Gastrocnemius medialis (tissue), 4 donors: ENCODE results near the gene AP5S1. TPM values are rescaled to one million over a fixed set of nuclear protein-coding genes. Genes with fewer than 3 reads are reported as not detected.

ENCODE experiments used
- ATAC-seq, 2 donors: fragments of 150-250 bp; one replicate each; pipeline ENCODE4 v1.9.1; 2016
- DNase-seq, 2 donors: peaks; one replicate each; pipeline ENCODE4 v3.0.0-alpha.2; 2019
- H3K27ac ChIP-seq, 4 donors: fragments of 200-600 bp; sonication (generic); 1 replicate in 1 of 4; 2 replicates in 3 of 4; pipeline ENCODE4 v1.5.1; 2016 to 2018; ENCODE audit warnings: mild to moderate bottlenecking in 2 of 4, moderate library complexity in 1 of 4
- H3K27me3 ChIP-seq, 3 donors: fragments of 200-600 bp; sonication (generic) in 2 of 3; 1 replicate in 1 of 3; 2 replicates in 2 of 3; pipeline versions ENCODE4 v1.5.1 to v1.6.0; 2016 to 2019; ENCODE audit warnings: mild to moderate bottlenecking in 1 of 3, moderate library complexity in 1 of 3
- H3K36me3 ChIP-seq, 2 donors: fragments of 200-600 bp; sonication (generic) in 1 of 2; one replicate each; pipeline ENCODE4 v1.5.1; 2017 to 2018
- H3K4me1 ChIP-seq, 2 donors: fragments of 200-600 bp; sonication (generic) in 1 of 2; one replicate each; pipeline ENCODE4 v1.5.1; 2016 to 2017; ENCODE audit warnings: mild to moderate bottlenecking in 2 of 2
- H3K4me3 ChIP-seq, 4 donors: fragments of 200-600 bp; sonication (generic) in 3 of 4; 1 replicate in 1 of 4; 2 replicates in 3 of 4; pipeline ENCODE4 v1.5.1; 2016 to 2019; ENCODE audit warnings: mild to moderate bottlenecking in 2 of 4
- H3K9me3 ChIP-seq, 3 donors: fragments of 200-600 bp; sonication (generic) in 2 of 3; 1 replicate in 1 of 3; 2 replicates in 2 of 3; pipeline ENCODE4 v1.5.1; 2016 to 2019
- POLR2A ChIP-seq, 2 donors: fragments of 450-650 bp; IDR thresholded peaks; one replicate each; pipeline ENCODE4 v1.6.1; 2017; ENCODE audit warnings: antibody characterized with exemption in 2 of 2, mild to moderate bottlenecking in 2 of 2, moderate library complexity in 2 of 2
- in situ Hi-C, 4 donors: fragments of 200-750 bp; cut with MboI; loops; one replicate each; pipeline versions ENCODE4 v1.15.0 to v1.8.0; 2017; ENCODE audit warnings: low sequenced_read_pairs in 4 of 4
- intact Hi-C: fragments of 100-400 bp; cut with DNase I; formaldehyde crosslinking; loops from one replicate; pipeline ENCODE4 v1.15.1; 2023; ENCODE audit warnings: low total_unique reads
- total RNA-seq, 4 donors: library from RNA; depleted of rRNA; stranded (reverse); fragments of >200 nt; gene quantifications; one replicate each; pipeline versions ENCODE4 v1.1.0 to v1.2.3, GENCODE V29; 2016
- TF ChIP-seq, protein P1 (sequence below), 5 experiments: fragments of 450-650 bp in 3 of 5; fragments of 200-600 bp in 2 of 5; sonication (generic) in 2 of 5; IDR thresholded peaks in 4 of 5; conservative IDR thresholded peaks in 1 of 5; 1 replicate in 4 of 5; 2 replicates in 1 of 5; pipeline ENCODE4 v1.5.1; 2016 to 2019; ENCODE audit warnings: antibody characterized with exemption in 5 of 5, mild to moderate bottlenecking in 3 of 5, moderate library complexity in 3 of 5

Gene AP5S1
- 10 to 100 TPM; 11.6 to 20.9 (median 17.3) TPM for total RNA-seq

- ATAC-seq (peak; percentile 87 to 92), DNase-seq (peak; percentile 96 to 98)
- H3K4me1 ChIP-seq, result peaks cover 19 to 23% of the 10 kb centered on the region in 2 donors
- in situ Hi-C loops (no loop called here), intact Hi-C loops (loop anchor here (1.0 to 2.0 kb wide), 6 partner anchors 24 to 144 kb away; partner anchors contain the start of genes CDC25B, CENPB, MAVS and PANK2)
- peak within 1 kb of the TSS; percentile 64 to 75 (median 66) for H3K4me3 ChIP-seq
- peaks cover 0 to 32% of the 10 kb centered on the region in 2 donors for H3K36me3 ChIP-seq
- H3K9me3 ChIP-seq, result no peaks in the 10 kb centered on the region
- no peaks in the 10 kb centered on the region for H3K27me3 ChIP-seq
- H3K27ac ChIP-seq, result peak within 1 kb of the TSS; percentile 89 to 98 (median 96)
- TF ChIP-seq, protein P1, sequence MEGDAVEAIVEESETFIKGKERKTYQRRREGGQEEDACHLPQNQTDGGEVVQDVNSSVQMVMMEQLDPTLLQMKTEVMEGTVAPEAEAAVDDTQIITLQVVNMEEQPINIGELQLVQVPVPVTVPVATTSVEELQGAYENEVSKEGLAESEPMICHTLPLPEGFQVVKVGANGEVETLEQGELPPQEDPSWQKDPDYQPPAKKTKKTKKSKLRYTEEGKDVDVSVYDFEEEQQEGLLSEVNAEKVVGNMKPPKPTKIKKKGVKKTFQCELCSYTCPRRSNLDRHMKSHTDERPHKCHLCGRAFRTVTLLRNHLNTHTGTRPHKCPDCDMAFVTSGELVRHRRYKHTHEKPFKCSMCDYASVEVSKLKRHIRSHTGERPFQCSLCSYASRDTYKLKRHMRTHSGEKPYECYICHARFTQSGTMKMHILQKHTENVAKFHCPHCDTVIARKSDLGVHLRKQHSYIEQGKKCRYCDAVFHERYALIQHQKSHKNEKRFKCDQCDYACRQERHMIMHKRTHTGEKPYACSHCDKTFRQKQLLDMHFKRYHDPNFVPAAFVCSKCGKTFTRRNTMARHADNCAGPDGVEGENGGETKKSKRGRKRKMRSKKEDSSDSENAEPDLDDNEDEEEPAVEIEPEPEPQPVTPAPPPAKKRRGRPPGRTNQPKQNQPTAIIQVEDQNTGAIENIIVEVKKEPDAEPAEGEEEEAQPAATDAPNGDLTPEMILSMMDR (IDR thresholded peaks at IDR 0.05 in 4 of 5, conservative IDR thresholded peaks at IDR 0.05 in 1 of 5), result peak; percentile 92 to 100 (median 100)
- peak; percentile 43 to 60 for TF ChIP-seq POLR2A (IDR thresholded peaks at IDR 0.05)
These were observed at the start of gene AP5S1 for GRCh38 chr20:3820048-3820900. Gene AP5S1, plus strand, starts transcription at chr20:3820547. Its CDS starts 1,571 bp downstream, at chr20:3822118.

GRCh38 chr20:3771552-3772058 lies 48.7 kb upstream of the AP5S1 start:
- intact Hi-C loops, result no loop called here
- TF ChIP-seq, protein P1 (IDR thresholded peaks at IDR 0.05 in 4 of 5, conservative IDR thresholded peaks at IDR 0.05 in 1 of 5), result no peak

GRCh38 chr20:3775457-3776108 lies 44.8 kb upstream of the AP5S1 start:
- Histone ChIP-seq H3K4me3 (no peak overlapping the region), H3K27ac (no peak overlapping the region), H3K36me3 (no peaks in the 10 kb centered on the region), H3K9me3 (no peaks in the 10 kb centered on the region), H3K4me1 (peaks cover 8 to 15% of the 10 kb centered on the region in 2 donors), H3K27me3 (peaks cover 0 to 15% (median 14%) of the 10 kb centered on the region in 3 donors)
- in situ Hi-C loops, result no loop called here
- no peak for DNase-seq
- no peak for TF ChIP-seq POLR2A (IDR thresholded peaks at IDR 0.05)
- TF ChIP-seq, protein P1 (IDR thresholded peaks at IDR 0.05 in 4 of 5, conservative IDR thresholded peaks at IDR 0.05 in 1 of 5), result no peak
- no peak for ATAC-seq
- intact Hi-C loops, result no loop called here

More at GRCh38 chr20:3771552-3772058, 48.7 kb upstream of the AP5S1 start:
- Histone ChIP-seq H3K27ac (no peak overlapping the region), H3K4me3 (no peak overlapping the region), H3K27me3 (peaks cover 0 to 6% (median 6%) of the 10 kb centered on the region in 3 donors), H3K36me3 (no peaks in the 10 kb centered on the region), H3K4me1 (peaks cover 12 to 18% of the 10 kb centered on the region in 2 donors), H3K9me3 (no peaks in the 10 kb centered on the region)
- DNase-seq (no peak), ATAC-seq (no peak)
- in situ Hi-C loops, result loop anchor here in 1 of 4 donors (25.0 kb wide), 1 partner anchor 316 kb away; no protein-coding TSS in a partner anchor

- H3K9me3 ChIP-seq, result no peaks in the 10 kb centered on the region
- ATAC-seq (no peak), DNase-seq (no peak)
- H3K4me1 ChIP-seq, result peaks cover 14 to 22% of the 10 kb centered on the region in 2 donors
- H3K27ac ChIP-seq, result no peak overlapping the region
- peaks cover 0 to 15% (median 14%) of the 10 kb centered on the region in 3 donors for H3K27me3 ChIP-seq
- in situ Hi-C loops, result no loop called here
- intact Hi-C loops, result no loop called here
- H3K36me3 ChIP-seq, result no peaks in the 10 kb centered on the region
- TF ChIP-seq, protein P1 (IDR thresholded peaks at IDR 0.05 in 4 of 5, conservative IDR thresholded peaks at IDR 0.05 in 1 of 5), result no peak
- peak overlapping the region; percentile 49 to 53 (median 52) for H3K4me3 ChIP-seq
These were observed 43.0 kb upstream of the AP5S1 start for GRCh38 chr20:3777381-3777715.
